ENCODE data around the gene PRR5L.

Gene PRR5L

GRCh38 chr11:36447514-36447913 is 151.4 kb downstream of the PRR5L start:
- no peak for DNase-seq

DNA sequence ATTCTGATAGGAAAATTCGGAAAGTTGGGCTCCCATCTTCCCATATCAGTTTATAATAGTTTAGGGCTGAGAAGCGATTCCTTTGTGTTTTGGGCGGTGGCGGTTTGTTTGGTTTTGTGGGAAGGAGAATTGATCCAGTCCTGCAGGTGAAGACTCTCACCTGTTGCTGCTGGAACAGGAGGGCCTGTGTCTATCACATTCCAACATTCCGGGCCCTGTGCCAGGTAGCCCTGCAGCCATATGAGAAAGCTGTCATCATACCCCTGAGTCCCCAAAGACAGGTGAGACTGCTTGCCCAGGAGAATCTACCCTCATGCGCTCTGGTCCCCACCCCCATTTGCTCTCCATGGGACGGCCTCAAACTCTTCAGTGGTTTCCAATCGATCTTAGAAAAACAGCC is 151.9 kb downstream of the PRR5L start:
- no peak for DNase-seq

GRCh38 chr11:36449561-36450096 is 153.5 kb downstream of the PRR5L start:
- peak; percentile 32 for DNase-seq

- no peak for DNase-seq
Measured at GRCh38 chr11:36450110-36450572, 154.1 kb downstream of the PRR5L start.

- DNase-seq = no peak
Measured at GRCh38 chr11:36451045-36451444, 155.0 kb downstream of the PRR5L start.

DNA sequence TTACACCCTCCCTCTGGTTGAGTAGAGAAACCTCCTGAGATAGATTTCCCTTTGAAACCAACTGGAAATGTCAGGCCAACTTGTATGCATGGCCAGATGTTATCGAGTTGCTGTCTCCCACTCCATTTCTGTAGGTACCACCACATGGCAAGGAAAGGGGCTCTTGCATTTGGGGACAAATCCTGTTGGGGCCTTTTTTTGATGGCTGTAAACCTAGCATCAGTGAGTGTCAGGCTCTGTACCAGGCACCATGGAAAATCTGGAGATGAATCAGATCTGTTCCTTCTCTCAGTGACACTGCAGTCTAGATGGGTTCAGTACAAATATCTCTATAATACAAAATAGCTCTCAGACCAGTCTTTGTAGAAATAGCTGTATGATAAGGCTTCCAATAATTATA is 155.6 kb downstream of the PRR5L start:
- DNase-seq = no peak

GRCh38 chr11:36452236-36452940 is 156.3 kb downstream of the PRR5L start:
- no peak for DNase-seq

GRCh38 chr11:36452961-36453360 is 156.9 kb downstream of the PRR5L start:
- no peak for DNase-seq

DNA sequence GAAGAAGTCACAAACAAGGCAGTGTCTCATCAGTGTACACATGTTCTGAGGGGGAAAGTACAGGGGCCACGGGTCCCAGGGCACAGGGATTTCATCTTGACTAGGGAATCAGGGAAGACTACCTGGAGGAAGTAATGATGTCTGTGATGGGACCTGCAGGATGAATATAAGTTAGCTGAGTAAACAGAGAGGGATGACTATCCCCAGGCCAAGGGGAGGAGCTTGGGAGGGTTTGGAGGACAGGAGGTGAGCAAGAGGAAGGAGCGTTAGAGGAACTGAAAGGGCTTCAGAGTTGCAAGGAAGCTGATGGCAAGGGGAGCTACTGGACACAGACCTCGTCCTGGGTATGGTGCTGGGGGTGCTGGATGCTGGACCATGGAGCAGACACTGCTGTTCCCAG is 157.6 kb downstream of the PRR5L start:
- no peak for DNase-seq

DNA sequence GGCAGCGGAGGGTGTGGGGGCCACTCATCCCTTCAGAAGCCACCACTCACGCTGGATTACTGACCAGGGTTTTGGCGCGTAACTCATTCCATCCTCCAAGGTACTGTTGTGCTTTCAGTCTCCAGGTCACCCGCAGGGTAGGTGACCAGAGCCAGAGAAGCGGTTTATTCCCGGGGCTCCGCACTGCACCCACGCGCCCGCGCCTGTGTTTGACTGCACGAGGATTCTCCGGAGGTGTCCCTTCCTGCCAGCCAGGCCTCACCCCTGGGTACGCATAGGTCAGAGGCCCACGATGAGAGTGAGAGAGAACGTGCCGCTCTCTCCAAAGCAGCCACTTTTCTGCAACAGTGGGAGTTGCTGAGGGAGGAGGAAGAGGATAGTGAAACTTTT is 158.5 kb downstream of the PRR5L start:
- DNase-seq = no peak

GRCh38 chr11:36454941-36455631 is 159.0 kb downstream of the PRR5L start:
- no peak for DNase-seq

- no peak for DNase-seq
Measured at GRCh38 chr11:36455658-36456111, 159.6 kb downstream of the PRR5L start.

DNA sequence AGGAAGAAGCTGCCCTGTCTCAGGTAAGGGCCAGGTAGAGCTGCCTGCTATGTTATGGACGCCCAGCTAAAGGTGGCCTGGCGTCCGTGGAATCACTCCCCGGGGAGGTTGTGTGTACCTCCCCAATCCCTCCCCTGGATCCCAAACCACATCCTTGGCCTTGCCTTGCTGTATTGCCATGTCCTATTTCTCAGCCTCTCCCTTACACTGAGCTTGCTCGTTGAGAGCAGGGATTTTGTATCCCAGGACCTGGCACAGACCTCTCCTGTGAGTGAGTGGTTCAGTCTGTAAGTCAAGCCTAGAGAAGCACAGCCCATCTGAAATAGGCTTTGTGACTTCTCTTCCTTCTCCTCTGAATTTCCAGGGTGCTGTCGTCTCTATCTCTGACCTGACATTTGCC is 160.1 kb downstream of the PRR5L start:
- DNase-seq = no peak

DNA sequence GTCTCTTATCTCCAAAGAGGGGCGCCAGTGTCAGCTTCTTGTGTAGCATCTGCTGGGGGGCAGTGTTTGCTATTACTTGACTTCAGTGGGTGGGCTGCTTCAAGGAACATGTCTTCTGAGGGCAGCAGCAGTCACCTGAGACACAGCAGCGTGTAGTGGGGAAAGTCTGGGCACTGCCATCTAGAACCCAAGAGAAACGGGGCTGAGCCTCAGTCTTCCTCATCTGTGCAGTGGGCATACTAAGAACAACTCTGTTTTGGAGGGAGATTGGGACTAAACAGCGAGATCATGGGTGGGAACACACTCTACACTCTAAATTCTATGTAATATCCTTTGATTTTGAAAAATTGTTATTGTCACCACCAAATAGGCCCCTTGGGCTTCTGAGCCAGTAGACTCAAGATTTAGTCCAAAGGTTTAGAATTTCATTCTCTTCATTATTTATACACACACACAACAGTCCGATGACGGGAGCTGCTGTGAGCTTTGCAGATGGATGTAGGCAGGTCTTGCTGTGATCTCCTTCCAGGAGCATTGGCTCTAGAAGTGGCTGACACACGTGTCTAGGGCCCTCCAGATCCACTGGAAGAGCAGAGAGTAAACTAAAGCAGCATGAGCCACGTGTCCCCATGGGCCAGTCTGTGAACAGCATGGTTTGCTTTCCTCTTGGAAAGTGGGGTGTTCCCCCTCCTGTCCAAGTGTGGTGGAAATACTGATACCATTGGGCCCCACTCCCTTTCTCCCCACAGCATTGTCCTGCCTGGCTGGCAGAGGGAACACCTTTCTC is 162.2 kb downstream of the PRR5L start:
- DNase-seq = no peak

- DNase-seq = no peak
Measured at GRCh38 chr11:36459046-36459445, 163.0 kb downstream of the PRR5L start.

DNA sequence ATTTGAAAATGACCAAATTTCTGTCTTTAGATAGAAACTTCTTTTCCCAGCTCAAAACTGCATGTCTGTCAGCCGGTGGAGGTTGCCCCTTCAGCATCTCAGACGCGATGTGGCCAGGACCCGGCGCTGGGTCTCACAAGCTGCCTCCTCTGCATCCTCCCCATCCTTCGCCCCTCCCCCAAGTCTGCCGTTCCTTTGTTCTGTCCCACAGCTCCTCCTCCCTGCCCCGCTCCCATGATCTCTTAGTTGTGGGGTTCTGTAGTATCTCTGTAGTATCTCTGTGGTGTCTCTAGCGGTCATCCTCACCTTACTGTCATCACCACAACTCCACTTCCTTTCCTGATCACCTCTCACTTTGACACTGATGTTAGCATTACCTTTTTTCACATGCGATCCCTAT is 164.1 kb downstream of the PRR5L start:
- DNase-seq = no peak

DNA sequence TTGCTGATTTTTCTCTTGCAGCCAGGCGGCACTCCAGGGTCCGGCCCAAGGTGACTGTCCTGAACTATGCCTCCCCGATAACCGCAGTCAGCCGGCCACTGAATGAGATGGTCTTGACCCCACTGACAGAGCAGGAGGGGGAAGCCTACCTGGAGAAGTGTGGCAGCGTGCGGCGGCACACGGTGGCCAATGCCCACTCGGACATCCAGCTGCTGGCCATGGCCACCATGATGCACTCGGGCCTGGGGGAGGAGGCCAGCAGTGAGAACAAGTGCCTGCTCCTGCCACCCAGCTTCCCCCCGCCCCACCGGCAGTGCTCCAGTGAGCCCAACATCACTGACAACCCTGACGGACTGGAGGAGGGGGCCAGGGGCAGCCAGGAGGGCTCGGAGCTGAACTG is 166.2 kb downstream of the PRR5L start:
- no peak for DNase-seq

- no peak for DNase-seq
Measured at GRCh38 chr11:36463781-36464180, 167.7 kb downstream of the PRR5L start.

GRCh38 chr11:36464720-36465119 is 168.6 kb downstream of the PRR5L start:
- DNase-seq = no peak

GRCh38 chr11:36465449-36466163 is 169.5 kb downstream of the PRR5L start:
- DNase-seq = no peak

DNA sequence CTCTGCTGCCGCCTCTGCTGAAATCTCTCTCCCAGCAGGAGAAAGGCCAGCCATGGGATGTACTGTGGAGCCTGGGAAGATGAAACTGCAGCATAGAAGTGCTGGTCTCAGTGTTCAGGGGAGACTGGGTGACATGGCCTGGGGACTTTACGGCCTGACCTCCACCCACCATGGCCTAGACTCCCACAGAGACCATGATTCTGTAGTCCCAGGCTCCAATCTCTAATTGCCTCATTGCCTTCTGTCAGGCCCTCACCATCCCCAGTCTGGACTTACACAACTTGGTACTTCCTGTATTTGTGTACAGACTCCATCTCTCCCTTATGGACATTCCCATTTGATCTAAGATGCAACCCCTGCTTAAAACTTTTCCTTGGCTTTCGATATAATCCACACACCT is 170.9 kb downstream of the PRR5L start:
- peak; percentile 29 for DNase-seq

GRCh38 chr11:36467916-36468315 is 171.8 kb downstream of the PRR5L start:
- DNase-seq = no peak

DNA sequence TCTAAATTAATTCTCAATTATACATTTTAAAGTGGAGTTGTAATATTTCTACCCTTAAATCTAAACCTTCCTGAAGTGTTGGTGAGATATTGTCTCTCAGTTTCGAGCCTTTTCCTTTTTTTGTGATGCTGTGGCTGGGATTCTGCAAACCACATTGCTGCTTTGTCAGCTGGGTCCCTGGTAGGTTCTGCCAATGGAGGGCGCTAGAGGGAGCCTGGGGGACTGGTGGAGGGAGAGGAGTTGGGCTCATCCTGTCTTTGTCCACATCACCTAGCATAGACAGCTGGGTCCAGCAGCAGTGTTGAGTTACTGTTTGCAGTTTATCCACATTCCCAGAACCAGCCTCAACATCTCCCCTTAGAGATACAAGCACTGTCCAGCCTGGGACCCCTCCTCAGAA is 173.0 kb downstream of the PRR5L start:
- DNase-seq = no peak
